ENCODE results near the gene CRYBA1.
"Not testable (repeated sequence)": the region's sequence is repeated elsewhere in the genome, so short reads cannot be mapped to it uniquely, and the experiment has no call there.

Gene CRYBA1

DNA sequence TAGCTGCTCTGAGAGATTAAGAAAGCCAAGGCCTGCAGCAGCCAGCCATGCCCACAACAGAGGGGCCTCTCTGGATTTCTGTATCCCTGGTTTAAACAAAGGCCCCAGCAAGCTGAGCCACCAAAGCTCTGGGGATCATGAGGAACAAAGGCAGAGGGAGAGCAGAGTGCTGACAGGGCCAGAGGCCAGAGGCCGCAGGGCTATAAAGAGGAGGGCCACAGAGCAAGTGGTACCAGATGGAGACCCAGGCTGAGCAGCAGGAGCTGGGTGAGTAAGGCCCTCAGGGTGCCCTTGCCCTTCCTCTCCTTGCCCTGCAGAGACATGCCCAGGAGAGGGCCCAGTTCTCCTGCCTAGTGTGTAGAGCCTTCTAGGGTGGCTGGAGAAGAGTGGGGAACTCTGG, at the start of gene CRYBA1:
Gene CRYBA1 (plus strand): TSS at position 232 of the 400 bp plus-strand sequence. CDS start 5 bp downstream, at position 237.
- DNase-seq (ENCODE audit: low spot score), result no peak

DNA sequence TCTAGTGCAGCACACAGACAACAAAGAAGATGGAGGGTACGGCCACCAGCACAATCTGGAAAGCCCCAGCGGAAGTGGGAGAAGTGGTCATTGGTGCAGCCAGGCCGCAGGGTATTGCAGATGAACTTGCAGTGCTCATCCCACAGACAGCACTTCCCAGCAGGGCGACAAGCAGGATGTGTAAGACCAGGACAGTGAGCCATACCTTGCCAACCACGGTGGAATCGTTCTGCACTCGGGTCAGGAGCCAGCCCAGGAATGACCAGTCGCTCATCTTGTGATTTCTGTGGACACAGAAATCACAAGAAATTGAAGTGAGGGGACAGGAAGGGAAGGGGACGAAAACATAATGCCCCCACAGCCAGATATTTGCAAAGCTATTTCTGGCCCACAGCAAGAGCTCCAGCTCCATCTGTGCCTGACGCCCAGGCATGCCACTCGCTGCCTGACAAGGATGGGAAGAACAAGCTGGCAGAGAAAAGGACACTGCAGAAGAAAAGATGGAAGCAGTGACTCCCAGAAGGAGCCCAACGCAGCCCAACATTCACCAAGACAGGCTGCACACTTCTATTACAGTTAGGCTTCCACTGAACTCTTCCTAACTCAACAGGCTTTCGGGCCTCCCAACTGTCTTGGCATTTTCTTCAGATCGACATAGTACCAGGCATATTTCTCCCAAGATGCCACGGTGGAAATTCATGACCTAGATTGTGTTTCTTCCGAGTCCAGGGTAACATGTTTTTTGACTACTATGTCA, 49.0 kb upstream of the CRYBA1 start:
- DNase-seq (ENCODE audit: low spot score), result no peak

- DNase-seq (ENCODE audit: low spot score), result not testable (repeated sequence)
Observed at GRCh38 chr17:29204068-29204804, 42.4 kb upstream of the CRYBA1 start.

DNA sequence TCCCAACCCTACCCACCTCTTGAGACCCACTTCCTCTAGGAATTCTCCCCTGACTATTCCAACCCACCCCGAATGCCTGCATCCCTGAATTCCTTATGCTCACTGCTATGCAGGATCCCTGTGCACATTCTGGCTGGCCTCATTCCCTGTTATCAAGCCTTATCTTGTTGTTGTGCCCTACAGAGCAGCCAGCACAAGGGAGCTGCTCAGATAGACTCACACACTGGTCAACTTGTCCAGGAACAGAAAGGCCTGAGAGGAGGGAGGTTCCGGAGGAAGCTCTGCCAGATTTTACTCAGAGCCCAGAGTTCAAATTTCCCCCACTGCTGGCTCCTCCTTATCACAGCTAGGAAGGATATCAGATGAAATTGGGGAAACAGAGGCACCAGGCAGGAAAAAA, 41.6 kb upstream of the CRYBA1 start:
- DNase-seq (ENCODE audit: low spot score), result no peak

- DNase-seq (ENCODE audit: low spot score), result no peak
Observed at GRCh38 chr17:29207975-29208374, 38.7 kb upstream of the CRYBA1 start.

DNA sequence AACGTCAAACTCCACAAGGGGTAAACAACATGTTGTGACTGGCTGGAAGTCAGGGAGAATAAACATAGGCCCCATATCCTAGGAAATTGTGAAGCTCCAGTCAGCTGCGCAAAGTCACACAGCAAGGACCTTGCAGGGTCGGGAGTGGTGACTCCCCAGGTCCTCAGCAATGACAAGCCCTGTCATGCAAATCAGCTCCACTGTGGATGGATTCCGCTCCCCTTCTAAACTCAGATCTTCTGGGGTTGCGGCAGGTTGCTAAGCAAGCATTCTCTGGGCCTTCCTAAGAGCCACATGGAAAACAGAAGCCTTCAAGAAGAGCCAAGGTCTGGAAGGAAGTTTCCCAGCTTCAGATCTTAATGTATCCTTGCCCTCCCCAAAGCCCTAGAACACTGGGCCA, 37.6 kb upstream of the CRYBA1 start:
- no peak for DNase-seq (ENCODE audit: low spot score)

DNA sequence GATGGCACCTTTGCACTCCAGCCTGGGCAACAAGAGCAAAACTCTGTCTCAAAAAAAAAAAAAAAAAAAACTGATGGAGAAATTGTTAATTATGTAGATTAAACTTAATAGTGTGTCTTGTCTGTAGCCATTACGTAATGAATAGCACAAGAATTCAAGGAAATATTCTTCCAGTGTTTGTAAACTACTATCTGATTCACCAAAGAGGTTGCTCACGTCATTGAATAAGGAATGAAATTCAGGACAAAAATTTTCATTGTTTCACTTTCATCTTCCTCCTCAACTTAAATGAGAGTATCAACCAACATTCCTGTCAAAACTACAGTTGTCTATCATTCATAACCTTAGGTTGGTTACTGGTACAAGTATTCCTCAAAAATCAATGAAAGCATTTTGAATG, 35.8 kb upstream of the CRYBA1 start:
- DNase-seq (ENCODE audit: low spot score), result no peak

- DNase-seq (ENCODE audit: low spot score), result no peak
Observed at GRCh38 chr17:29212094-29212631, 34.5 kb upstream of the CRYBA1 start.

DNA sequence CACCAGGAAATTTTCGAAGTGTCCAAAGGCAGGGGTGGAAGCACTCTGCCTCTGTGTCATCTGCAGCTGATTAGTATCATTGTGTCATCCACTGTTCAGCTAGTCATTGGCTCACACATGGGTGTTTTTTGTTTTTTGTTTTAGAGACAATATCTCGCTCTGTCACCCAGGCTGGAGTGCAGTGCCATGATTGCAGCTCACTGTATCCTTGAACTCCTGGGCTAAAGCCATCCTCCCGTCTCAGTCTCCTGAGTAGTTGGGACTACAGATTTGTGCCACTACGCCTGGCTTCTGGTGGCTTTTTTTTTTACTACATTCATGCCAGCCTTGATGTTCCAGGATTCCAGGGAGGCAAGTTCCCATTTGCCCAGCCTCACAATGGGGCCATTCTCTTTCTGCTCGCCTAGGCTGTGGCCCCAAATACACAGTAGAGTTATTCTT, 34.0 kb upstream of the CRYBA1 start:
- no peak for DNase-seq (ENCODE audit: low spot score)

- no peak for DNase-seq (ENCODE audit: low spot score)
Observed at GRCh38 chr17:29214215-29215146, 32.2 kb upstream of the CRYBA1 start.

DNA sequence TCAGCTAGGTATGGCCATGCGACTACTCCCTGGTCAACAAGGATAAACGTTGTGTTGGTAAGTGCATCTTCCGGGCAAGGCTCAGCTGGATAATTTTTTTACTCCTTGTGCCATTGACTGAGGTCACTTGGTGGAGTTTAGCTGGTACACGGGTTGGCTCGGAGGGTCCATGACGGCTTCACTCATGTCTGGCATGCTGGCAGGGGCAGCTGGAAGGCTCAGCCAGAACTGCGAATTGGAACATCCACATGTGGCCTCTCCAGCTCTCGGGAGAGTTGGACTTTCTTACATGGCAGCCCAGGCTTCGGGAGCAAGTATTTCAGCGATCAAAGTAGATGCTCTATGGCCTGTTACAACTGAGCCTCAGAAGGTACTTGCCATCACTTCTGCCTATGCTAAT, 31.5 kb upstream of the CRYBA1 start:
- no peak for DNase-seq (ENCODE audit: low spot score)

DNA sequence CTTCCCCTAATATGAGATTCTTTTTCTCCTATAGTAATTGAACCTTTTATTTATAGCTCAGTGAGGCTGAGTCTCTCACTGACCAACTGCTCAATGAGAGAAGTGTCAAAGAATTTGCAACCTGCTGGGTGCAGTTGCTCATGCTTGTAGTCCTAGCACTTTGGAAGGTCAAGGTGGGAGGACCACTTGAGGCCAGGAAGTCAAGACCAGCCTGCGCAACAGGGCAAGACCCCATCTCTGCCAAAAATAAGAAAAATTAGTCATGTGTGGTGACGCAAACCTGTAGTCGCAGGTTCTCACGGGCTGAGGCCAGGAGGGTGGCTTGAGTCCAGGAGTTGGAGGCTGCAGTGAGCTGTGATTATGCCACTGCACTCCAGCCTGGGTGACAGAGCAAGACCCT, 30.9 kb upstream of the CRYBA1 start:
- no peak for DNase-seq (ENCODE audit: low spot score)

- DNase-seq (ENCODE audit: low spot score), result no peak
Observed at GRCh38 chr17:29216181-29216580, 30.5 kb upstream of the CRYBA1 start.

- no peak for DNase-seq (ENCODE audit: low spot score)
Observed at GRCh38 chr17:29216856-29217255, 29.8 kb upstream of the CRYBA1 start.

- peak; percentile 77 for DNase-seq (ENCODE audit: low spot score)
Observed at GRCh38 chr17:29219378-29220047, 27.1 kb upstream of the CRYBA1 start.

- DNase-seq (ENCODE audit: low spot score), result not testable (repeated sequence)
Observed at GRCh38 chr17:29221338-29221737, 25.3 kb upstream of the CRYBA1 start.

GRCh38 chr17:29225396-29225795, 21.3 kb upstream of the CRYBA1 start:
- DNase-seq (ENCODE audit: low spot score), result no peak

- no peak for DNase-seq (ENCODE audit: low spot score)
Observed at GRCh38 chr17:29233301-29233700, 13.4 kb upstream of the CRYBA1 start.

DNA sequence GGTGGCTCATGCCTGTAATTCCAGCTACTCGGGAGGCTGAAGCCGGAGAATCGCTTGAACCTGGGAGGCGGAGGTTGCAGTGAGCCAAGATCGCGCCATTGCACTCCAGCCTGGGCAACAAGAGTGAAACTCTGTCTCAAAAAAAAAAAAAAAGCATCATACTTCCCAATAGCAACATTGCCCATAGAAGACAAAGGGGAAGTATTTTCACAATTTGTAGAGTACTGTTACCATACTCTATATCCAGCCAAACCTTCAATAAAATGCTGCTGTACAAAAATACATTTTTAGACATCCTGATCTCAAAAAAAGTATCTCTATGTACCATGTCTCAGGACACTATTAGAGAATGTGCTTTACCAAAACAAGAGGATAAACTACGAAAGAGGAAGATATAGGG, 11.7 kb upstream of the CRYBA1 start:
- DNase-seq (ENCODE audit: low spot score), result not testable (repeated sequence)

DNA sequence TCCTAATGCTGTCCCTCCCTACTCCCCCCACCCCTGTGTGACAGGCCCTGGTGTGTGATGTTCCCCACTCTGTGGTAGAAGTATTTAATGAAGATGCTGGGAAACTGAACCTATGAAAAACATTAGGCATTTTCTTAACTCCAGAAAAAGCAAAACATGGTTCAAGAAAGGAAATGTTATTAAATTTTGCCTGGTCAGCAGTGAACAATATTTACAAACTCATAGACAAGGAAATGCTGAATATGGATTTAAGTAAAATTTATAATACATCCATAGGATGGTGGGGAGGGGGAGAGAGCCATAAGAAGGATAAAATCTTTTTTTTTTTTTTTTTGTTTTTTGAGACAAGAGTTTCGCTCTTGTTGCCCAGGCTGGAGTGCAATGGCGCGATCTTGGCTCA, 10.8 kb upstream of the CRYBA1 start:
- no peak for DNase-seq (ENCODE audit: low spot score)

- no peak for DNase-seq (ENCODE audit: low spot score)
Observed at GRCh38 chr17:29237476-29238132, 9.1 kb upstream of the CRYBA1 start.
